Aorta (tissue), 4 donors: Measurements from ENCODE around the gene FAM171A1. TPM values are rescaled to one million over a fixed set of nuclear protein-coding genes. Genes with fewer than 3 reads are reported as not detected.

Source experiments
- polyA plus RNA-seq, 2 donors: library from polyadenylated mRNA; stranded (reverse); fragments of 200-250 nt; gene quantifications; one replicate each; pipeline ENCODE4 v1.2.3, GENCODE V29; 2013
- total RNA-seq, 2 donors: library from RNA; stranded (reverse); fragmentation: NEBNext Ultra II Directional; extraction: Animal tissue kit (Norgen Biotek cat#: 25700); gene quantifications; one replicate each; pipeline ENCODE4 v1.2.1, GENCODE V29; 2021
- donor health status: healthy with polysubstance abuse.
- donor health status: Bipolar disorder and iron deficiency.
- donor health status: DM: no; HTN: no; CAD: no.
- donor health status: DM: yes; HTN: yes; CAD: no.

FAM171A1 gene
- total and polyA plus RNA-seq, 4 donors: 2.8 to 21.4 (median 7.6) TPM

Other genes starting within 250 kb of the FAM171A1 start
- gene NMT2, start 202.6 kb downstream of the FAM171A1 start, total RNA-seq: 10 to 100 TPM; 11.9 to 20.4 TPM
- 10 to 100 TPM; 11.9 to 12.5 TPM for gene NMT2, start 202.6 kb downstream of the FAM171A1 start, polyA plus RNA-seq